Measurements from ENCODE around the gene B4GALNT3.

B4GALNT3 gene

DNA sequence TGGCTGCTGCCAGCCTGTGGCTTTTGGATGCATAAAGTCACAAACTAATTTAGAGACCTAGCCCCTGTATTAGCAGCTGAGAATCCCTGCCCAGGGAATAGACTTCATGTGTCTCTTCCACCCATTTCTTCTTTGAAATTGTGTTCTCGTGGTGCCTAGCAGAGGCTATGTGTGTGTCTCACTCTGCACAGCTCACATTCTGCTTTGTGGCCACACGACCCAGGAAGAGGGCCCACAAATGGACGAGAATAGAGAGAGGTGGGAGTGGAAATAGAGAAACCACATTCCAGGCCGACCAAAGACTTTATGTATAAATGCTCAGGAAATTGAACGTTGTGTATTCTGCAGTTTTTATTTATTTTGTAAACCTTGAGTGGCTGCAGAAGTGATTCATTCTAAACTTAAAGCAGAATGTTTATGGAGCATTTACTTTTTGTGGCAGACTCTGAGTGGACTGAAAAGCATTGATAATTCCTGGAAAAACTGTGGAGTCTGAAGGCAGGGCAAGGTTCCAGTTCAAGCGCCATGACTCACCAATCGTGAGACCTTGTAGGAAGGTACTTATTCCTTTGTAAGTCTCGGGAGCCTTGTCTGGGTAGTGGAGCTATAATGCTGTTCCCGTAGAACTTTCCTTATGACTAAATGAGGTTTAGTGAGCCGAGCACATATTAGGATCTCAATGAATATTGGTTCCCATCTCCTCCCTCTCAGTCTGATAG is 9.1 kb downstream of the B4GALNT3 start:
- DNase-seq, result no peak

DNA sequence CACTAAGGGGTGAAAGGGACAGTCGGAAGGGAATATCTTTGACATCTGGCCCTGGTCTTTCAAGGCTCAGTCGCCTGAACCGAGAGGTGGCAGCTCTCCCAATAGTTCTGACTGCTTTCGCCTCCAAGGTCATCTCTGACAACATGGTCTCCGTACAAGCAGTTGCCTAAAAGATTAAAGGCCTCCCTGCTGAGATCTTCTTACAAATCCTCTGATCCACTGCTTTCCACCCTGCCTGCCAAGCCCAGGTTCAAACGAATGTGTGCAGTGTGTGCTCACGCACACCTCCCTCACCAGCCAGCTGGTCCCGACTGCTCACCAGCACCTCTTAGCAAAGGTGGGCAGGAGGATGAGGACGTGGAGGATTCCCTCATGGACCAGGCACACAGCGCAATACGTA is 10.4 kb downstream of the B4GALNT3 start:
- no peak for DNase-seq

DNA sequence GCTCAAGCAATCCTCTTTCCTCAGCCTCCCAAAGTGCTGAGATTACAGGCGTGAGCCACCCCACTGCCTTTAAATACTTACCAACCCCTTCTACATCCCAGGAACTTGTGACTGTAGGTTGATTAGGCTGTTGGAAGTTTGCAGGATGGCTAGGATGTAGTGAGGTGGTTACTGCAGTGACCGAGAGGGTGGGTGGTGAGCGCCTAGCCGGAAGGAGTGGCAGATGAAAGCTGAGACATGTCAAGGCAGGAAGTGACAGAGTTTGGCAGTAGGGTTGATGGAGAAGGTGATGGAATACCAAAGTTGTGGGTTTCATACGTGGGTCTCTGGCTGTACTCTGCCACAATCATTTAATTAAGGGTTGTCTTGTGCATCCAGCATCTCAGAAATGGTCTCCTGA is 13.5 kb downstream of the B4GALNT3 start:
- DNase-seq, result no peak

DNA sequence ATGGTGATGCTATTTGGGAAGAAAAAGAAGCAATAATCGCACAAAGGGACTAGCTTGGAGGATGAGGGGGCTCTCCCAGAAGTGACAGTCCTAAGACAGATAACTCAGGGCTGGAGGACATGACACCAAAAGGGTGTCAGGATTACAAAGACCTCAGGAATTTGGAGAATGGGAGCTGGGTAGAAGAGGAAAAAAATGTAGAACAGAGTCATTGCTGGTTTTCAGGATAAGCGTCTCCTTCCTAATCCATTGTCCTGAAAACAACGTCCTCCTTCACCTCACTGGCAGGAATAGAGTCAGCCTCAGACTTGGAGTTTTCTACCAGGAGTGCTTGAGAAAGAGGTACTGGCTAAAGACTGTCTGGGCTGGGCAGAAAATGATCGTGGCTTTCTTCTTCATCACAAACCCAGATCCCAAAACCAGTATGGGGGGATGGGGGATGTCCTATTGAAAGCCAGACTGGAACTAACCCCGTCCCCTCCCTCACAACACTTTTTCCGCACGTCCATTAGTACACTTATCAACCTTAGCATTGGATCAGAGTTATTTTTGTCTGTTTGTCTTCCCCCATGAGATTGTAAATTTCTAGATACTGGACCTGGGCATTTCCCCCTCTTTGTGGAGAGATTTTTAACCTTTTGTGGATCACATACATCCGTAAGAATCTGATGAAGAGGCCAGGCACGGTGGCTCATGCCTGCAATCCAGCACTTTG is 14.3 kb downstream of the B4GALNT3 start:
- no peak for DNase-seq

DNA sequence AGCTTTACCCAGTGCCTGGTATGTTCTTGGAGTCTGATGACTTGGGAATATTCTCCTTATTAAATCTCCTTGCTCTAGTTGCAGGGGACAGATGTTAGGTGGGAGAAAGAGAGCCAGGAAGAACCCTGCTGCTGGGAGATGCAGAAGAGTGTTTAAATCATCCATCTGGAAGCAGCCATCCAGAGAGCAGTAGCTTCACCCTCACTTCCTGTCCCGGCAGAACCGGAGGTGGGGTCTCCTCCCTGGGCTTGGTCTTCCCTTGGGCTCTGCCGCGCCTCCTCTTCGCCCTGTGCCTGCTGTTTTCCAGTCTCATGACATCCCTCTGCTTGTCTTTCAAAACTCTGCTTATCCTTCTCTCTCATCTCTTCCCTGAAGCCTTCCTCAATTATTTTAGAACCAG is 15.5 kb downstream of the B4GALNT3 start:
- DNase-seq, result no peak

- DNase-seq, result no peak
Observed at GRCh38 chr12:479161-479560, 19.4 kb downstream of the B4GALNT3 start.

GRCh38 chr12:480831-481816 is 21.4 kb downstream of the B4GALNT3 start:
- DNase-seq, result no peak

GRCh38 chr12:482061-482460 is 22.3 kb downstream of the B4GALNT3 start:
- no peak for DNase-seq

GRCh38 chr12:484096-484495 is 24.4 kb downstream of the B4GALNT3 start:
- no peak for DNase-seq

DNA sequence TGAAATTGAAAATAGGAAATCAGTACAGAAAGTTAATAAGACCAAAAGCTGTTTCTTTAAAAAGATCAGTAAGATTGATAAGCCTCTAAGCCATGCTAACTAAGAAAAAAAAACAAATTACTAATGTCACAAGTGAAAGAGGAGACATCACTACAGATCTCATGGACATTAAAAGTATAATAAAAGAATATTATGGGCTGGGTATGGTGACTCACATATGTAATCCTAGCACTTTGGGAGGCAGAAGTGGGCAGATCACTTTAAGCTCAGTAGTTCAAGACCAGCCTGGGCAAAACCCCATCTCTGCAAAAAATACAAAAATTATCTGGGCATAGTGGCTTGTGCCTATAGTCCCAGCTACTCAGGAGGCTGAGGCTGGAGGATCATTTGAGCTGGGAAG is 30.5 kb downstream of the B4GALNT3 start:
- no peak for DNase-seq

- no peak for DNase-seq
Observed at GRCh38 chr12:495466-495865, 35.7 kb downstream of the B4GALNT3 start.

GRCh38 chr12:496736-497135 is 37.0 kb downstream of the B4GALNT3 start:
- DNase-seq, result no peak

GRCh38 chr12:497501-498160 is 37.9 kb downstream of the B4GALNT3 start:
- DNase-seq, result no peak

- no peak for DNase-seq
Observed at GRCh38 chr12:499837-500458, 40.2 kb downstream of the B4GALNT3 start.

DNA sequence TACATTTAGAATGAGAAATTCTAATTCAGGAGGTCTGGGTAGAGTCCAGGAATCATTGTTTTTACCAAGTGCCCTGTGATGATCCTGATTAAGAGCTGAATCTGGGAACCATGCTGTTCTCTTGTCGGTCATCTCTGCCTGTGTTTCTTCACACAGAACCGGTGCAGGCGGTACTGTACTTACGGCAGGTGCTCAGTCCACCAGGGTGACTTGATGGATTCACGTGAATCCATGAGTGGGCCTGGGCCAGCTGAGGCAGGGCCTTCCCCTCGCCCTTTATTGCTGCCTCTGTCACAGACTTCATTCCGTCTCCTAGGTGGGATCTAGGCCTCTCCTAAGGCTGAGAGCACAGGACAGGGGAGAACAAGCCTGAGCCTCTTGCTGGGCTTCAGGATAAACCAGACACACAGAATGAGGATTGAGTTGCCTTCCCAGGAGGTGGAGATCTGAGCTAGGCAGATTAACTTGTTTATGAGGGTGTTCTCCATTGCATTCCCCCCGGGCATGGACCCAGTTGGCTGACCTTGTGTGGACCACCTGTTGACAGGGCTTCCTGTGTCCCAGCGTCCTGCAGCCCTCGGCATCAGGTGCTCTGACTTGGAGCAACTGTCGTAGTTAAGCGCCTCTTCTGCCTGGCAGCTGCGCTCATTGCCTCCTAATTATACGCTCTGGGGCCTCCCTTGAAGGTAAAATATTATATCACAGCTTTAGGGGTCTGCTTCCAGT is 42.1 kb downstream of the B4GALNT3 start:
- no peak for DNase-seq

DNA sequence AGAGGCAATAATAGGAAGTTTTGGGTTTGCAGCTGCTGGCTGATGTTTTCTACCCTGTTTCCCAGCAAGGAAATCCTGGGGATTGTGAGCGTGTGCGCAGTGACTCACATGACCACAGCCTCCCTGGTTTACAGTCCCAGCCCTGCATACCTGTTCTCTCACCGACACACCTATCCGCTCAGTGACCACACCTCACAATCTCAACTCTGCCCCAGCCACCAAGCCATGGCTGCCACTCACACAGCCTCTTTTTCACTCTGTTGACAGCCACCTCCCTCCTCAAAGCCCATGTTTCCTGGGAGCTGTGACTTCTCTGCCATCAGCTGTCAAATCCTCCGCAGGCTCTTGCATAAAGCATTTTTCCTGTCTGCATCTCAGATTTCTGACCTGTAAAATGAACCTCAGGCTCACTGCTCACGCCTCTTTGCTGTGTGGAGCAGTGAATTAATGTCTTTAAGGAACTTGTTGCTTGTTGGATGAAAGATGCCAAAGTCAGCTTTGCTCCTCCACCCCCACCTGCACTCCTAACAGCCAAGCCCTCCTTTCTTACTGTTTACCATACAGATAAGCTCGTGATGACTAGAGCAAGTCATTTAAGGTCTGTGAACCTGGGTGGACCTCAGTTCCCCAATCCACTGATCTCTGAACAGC is 43.5 kb downstream of the B4GALNT3 start:
- DNase-seq, result no peak

- no peak for DNase-seq
Observed at GRCh38 chr12:505221-505620, 45.5 kb downstream of the B4GALNT3 start.

DNA sequence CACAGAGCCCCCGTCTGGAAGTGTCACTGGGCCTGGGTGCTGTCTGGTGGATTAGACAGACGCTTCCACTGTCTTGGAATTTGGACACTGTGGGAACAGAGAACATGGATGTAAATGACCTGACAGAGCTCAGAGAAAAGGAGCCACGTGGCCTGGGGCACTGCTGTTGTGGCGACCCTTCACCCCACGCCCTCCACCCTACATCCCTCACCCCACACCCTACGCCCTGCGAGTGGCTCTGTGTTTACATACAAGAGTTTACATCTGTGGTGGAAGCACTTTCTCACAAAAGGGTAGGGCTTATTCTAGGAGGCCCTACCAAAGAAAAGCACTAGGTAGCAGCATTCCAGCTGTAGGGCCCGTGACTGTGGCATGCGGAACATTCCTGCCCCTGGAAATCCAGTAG is 47.7 kb downstream of the B4GALNT3 start:
- no peak for DNase-seq

- no peak for DNase-seq
Observed at GRCh38 chr12:508145-508544, 48.4 kb downstream of the B4GALNT3 start.

DNA sequence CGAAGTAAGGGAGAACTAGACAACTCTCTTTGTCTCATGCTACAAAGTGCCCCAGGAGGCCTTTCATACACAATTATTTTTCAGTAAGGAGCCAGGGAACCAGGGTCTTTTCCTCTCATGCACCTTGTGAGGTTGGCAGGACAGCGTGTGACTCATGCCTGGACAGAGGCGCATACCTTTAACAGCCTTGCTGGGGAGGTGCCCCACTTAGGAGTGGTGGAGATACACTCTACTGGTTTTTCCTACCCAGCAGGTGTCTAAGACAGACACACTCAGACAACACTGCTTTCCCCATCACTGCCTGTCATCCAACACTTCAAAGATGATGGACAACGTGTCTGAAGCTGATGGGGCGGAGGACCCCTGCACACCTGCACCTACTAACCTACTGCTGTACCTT is 49.1 kb downstream of the B4GALNT3 start:
- no peak for DNase-seq

DNA sequence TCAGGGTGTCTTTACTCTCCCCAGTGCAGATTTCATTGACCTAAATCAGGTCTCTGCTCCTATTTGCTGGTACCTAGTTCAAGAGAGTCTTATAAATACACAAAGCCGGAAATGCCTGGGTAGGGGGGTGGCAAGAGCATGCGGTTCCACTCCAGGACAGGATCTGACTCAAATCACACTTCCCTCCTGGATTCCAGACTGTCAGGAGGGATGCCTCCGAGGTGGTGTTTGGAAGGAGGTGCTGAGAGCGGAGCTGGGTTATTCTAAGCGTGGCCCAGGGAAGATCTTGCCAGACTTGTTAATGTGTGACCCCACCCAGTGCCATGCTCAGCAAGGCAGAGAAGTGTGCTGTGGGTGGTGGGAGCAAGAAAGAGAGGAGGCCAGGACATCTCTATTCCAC is 49.8 kb downstream of the B4GALNT3 start:
- no peak for DNase-seq

Measured in activated CD4-positive, alpha-beta T cell treated with anti-CD3 and anti-CD28 coated beads for 48 hours (primary cell).